Metanephros (tissue), 1 donor: Measurements from ENCODE around the gene MED10. TPM values are rescaled to one million over a fixed set of nuclear protein-coding genes. Genes with fewer than 3 reads are reported as not detected.

ENCODE experiments used
- total RNA-seq: library from RNA; depleted of rRNA; stranded (reverse); fragments of >200 nt; gene quantifications from one replicate; pipeline ENCODE4 v1.2.3, GENCODE V29; 2014

The MED10 gene
- 19.5 TPM for total RNA-seq

GRCh38 chr5:6377905-6378765 lies at the start of gene MED10:
TSS of gene MED10 (minus strand) at chr5:6378547. CDS start at chr5:6378483, 64 bp downstream.

Other genes starting within 250 kb of the MED10 start
- gene UBE2QL1, start 70.3 kb upstream of the MED10 start, total RNA-seq, result 0.70 TPM